ENCODE data around the gene ODAD2. TPM values are rescaled to one million over a fixed set of nuclear protein-coding genes. Genes with fewer than 3 reads are reported as not detected.

Gene ODAD2, protein sequence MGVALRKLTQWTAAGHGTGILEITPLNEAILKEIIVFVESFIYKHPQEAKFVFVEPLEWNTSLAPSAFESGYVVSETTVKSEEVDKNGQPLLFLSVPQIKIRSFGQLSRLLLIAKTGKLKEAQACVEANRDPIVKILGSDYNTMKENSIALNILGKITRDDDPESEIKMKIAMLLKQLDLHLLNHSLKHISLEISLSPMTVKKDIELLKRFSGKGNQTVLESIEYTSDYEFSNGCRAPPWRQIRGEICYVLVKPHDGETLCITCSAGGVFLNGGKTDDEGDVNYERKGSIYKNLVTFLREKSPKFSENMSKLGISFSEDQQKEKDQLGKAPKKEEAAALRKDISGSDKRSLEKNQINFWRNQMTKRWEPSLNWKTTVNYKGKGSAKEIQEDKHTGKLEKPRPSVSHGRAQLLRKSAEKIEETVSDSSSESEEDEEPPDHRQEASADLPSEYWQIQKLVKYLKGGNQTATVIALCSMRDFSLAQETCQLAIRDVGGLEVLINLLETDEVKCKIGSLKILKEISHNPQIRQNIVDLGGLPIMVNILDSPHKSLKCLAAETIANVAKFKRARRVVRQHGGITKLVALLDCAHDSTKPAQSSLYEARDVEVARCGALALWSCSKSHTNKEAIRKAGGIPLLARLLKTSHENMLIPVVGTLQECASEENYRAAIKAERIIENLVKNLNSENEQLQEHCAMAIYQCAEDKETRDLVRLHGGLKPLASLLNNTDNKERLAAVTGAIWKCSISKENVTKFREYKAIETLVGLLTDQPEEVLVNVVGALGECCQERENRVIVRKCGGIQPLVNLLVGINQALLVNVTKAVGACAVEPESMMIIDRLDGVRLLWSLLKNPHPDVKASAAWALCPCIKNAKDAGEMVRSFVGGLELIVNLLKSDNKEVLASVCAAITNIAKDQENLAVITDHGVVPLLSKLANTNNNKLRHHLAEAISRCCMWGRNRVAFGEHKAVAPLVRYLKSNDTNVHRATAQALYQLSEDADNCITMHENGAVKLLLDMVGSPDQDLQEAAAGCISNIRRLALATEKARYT
- total RNA-seq (2014; rRNA removed; shearing (Covaris generic)), result not detected in 2 replicates
- total RNA-seq (2022), result 0.09 TPM in 1 of 2 replicates, not detected in the other
- percentile 8 among the genes with signal in this experiment for Bru-seq, nascent RNA
- BruChase-seq, experiment 1, labeled RNA remaining after a 6-hour chase, result percentile 7 among the genes with signal in this experiment
- BruChase-seq, experiment 2, labeled RNA remaining after a 2-hour chase, result percentile 9 among the genes with signal in this experiment
- long read RNA-seq, result 0 reads

DNA sequence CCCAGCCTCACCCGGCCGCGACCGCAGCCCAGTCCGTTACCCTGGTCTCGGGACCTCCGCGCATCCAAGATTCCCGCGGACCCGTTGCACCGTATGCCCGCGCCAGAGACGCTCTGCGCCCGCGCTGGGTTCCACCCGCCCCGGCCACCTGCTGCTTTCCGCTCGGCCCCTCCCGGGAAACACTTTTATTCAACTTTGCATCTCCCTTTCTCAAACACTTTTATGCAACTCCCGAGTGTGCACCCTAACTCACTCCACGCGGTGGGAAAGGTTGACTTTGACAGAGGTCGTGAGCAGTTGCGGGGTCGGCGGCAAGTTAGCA, at the start of gene ODAD2:
Gene ODAD2 (minus strand): TSS at position 126 of the 322 bp plus-strand sequence. CDS start 3,937 bp downstream, outside the sequence.
- Histone ChIP-seq H3K79me2 (ENCODE audit: insufficient read depth, low read depth, low read length) (no peaks in the 10 kb centered on the region), H3K9me3 (ENCODE audit: low read length) (no peaks in the 10 kb centered on the region), H4K20me1 (ENCODE audit: insufficient read depth, low read length) (no peaks in the 10 kb centered on the region), H3K9me2 (ENCODE audit: insufficient read depth, low read length) (no peaks in the 10 kb centered on the region), H2AFZ (ENCODE audit: low read length) (no peak within 1 kb of the TSS), H3K27ac (ENCODE audit: low read depth, low read length, poor library complexity, severe bottlenecking) (no peak within 1 kb of the TSS), H3K4me2 (ENCODE audit: low read length) (no peak within 1 kb of the TSS), H3K4me1 (ENCODE audit: insufficient read depth, low read length, poor library complexity, severe bottlenecking) (no peaks in the 10 kb centered on the region), H3K4me3 (ENCODE audit: low read depth, low read length, poor library complexity, severe bottlenecking) (no peak within 1 kb of the TSS), H3K36me3 (ENCODE audit: insufficient read depth, low read length) (no peaks in the 10 kb centered on the region)
- no peak for DNase-seq (ENCODE audit: low spot score)
- no peak for TF ChIP-seq EZH2phosphoT487 (IDR thresholded peaks at IDR 0.05; ENCODE audit: borderline replicate concordance, low read depth, low read length)
- TF ChIP-seq, protein P1, sequence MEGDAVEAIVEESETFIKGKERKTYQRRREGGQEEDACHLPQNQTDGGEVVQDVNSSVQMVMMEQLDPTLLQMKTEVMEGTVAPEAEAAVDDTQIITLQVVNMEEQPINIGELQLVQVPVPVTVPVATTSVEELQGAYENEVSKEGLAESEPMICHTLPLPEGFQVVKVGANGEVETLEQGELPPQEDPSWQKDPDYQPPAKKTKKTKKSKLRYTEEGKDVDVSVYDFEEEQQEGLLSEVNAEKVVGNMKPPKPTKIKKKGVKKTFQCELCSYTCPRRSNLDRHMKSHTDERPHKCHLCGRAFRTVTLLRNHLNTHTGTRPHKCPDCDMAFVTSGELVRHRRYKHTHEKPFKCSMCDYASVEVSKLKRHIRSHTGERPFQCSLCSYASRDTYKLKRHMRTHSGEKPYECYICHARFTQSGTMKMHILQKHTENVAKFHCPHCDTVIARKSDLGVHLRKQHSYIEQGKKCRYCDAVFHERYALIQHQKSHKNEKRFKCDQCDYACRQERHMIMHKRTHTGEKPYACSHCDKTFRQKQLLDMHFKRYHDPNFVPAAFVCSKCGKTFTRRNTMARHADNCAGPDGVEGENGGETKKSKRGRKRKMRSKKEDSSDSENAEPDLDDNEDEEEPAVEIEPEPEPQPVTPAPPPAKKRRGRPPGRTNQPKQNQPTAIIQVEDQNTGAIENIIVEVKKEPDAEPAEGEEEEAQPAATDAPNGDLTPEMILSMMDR (conservative IDR thresholded peaks at IDR 0.05; ENCODE audit: low read length), result no peak
- intact Hi-C loops (cut with micrococcal nuclease; ENCODE audit: unreplicated experiment), result no loop called here
- ChIA-PET CTCF (ENCODE audit: unreplicated experiment) (no interaction called here), POLR2A (no interaction called here)
- BruUV-seq (replicated peaks), result no TSS peak

DNA sequence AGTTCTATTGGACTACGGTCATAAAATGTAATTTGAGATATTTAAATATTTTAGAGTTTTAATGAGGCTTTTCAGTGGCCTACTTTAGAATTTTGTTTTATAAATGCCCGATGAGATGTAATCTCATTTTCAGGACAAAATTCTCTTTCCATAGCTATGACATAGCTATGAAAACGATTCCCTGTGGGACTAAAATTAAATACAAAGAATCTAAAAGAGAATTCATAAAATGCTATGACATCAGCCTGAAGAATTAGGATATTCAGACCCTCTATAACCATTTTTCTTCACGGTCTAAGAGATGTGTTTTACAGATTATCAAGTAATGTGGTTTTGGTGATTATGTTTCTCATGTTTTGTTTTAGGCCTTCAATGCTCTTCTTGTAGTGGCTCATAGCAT, 48.2 kb upstream of the ODAD2 start:
- Histone ChIP-seq H3K4me2 (ENCODE audit: low read length) (no peak overlapping the region), H2AFZ (ENCODE audit: low read length) (no peak overlapping the region), H3K36me3 (ENCODE audit: insufficient read depth, low read length) (no peaks in the 10 kb centered on the region), H3K4me3 (ENCODE audit: low read depth, low read length, poor library complexity, severe bottlenecking) (no peak overlapping the region), H3K9me3 (ENCODE audit: low read length) (no peaks in the 10 kb centered on the region), H3K4me1 (ENCODE audit: insufficient read depth, low read length, poor library complexity, severe bottlenecking) (no peaks in the 10 kb centered on the region), H3K79me2 (ENCODE audit: insufficient read depth, low read depth, low read length) (no peaks in the 10 kb centered on the region), H3K9me2 (ENCODE audit: insufficient read depth, low read length) (no peaks in the 10 kb centered on the region), H4K20me1 (ENCODE audit: insufficient read depth, low read length) (no peaks in the 10 kb centered on the region), H3K27ac (ENCODE audit: low read depth, low read length, poor library complexity, severe bottlenecking) (no peak overlapping the region)
- no TSS peak for BruUV-seq (replicated peaks)
- no peak for TF ChIP-seq EZH2phosphoT487 (IDR thresholded peaks at IDR 0.05; ENCODE audit: borderline replicate concordance, low read depth, low read length)
- TF ChIP-seq, protein P1 (conservative IDR thresholded peaks at IDR 0.05; ENCODE audit: low read length), result no peak
- intact Hi-C loops (cut with micrococcal nuclease; ENCODE audit: unreplicated experiment), result no loop called here
- CTCF ChIA-PET (ENCODE audit: unreplicated experiment), result no interaction called here
- POLR2A ChIA-PET, result no interaction called here
- no peak for DNase-seq (ENCODE audit: low spot score)

Data from OCI-LY7 (cell line).